AG10803 (cell line): ENCODE data around the gene RGP1.

Source experiments
- DNase-seq: peaks from one replicate; pipeline ENCODE4 v3.0.0; 2010; ENCODE audit warnings: low read depth
- H3K4me3 ChIP-seq: 2 replicates; pipeline ENCODE4 v1.5.1; 2011; ENCODE audit warnings: mild to moderate bottlenecking, low read length, control low read depth
- TF ChIP-seq, protein P1 (sequence below): conservative IDR thresholded peaks from 2 replicates; pipeline ENCODE4 v1.5.1; 2011; ENCODE audit warnings: mild to moderate bottlenecking, low read length, control low read depth, inconsistent platforms

The RGP1 gene

GRCh38 chr9:35734096-35734495, 15.0 kb upstream of the RGP1 start:
- TF ChIP-seq, protein P1, sequence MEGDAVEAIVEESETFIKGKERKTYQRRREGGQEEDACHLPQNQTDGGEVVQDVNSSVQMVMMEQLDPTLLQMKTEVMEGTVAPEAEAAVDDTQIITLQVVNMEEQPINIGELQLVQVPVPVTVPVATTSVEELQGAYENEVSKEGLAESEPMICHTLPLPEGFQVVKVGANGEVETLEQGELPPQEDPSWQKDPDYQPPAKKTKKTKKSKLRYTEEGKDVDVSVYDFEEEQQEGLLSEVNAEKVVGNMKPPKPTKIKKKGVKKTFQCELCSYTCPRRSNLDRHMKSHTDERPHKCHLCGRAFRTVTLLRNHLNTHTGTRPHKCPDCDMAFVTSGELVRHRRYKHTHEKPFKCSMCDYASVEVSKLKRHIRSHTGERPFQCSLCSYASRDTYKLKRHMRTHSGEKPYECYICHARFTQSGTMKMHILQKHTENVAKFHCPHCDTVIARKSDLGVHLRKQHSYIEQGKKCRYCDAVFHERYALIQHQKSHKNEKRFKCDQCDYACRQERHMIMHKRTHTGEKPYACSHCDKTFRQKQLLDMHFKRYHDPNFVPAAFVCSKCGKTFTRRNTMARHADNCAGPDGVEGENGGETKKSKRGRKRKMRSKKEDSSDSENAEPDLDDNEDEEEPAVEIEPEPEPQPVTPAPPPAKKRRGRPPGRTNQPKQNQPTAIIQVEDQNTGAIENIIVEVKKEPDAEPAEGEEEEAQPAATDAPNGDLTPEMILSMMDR = no peak
- H3K4me3 ChIP-seq = peak overlapping the region; percentile 97; the same call in 1 of the 2 replicates
- no peak for DNase-seq

GRCh38 chr9:35736201-35736633, 12.9 kb upstream of the RGP1 start:
- DNase-seq = peak; percentile 78

DNA sequence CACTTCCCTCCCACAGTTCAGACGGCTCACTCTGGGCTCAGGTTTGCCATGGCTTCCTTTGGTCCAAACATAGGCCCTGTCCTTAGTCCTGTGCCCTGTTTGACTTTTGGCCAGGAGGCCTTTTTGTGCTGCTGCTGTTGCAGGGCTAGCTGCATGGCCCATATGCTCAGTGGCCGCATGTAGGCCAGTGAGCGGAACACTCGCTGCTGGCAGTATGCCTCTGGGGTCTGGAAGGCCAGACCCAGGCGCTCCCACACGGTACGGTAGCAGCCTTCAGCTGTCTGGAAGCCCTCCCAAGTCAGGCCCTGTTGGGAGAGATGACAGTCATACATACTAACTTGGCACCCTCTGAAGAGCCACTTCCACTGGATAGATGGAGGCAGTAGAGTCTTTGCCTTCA, 11.9 kb upstream of the RGP1 start:
- H3K4me3 ChIP-seq = no peak overlapping the region
- DNase-seq = no peak
- TF ChIP-seq, protein P1 = no peak

More at GRCh38 chr9:35736201-35736633, 12.9 kb upstream of the RGP1 start:
- H3K4me3 ChIP-seq = no peak overlapping the region
- TF ChIP-seq, protein P1 = peak; percentile 95

- TF ChIP-seq, protein P1 = no peak
- no peak for DNase-seq
- no peak overlapping the region for H3K4me3 ChIP-seq
Measured at GRCh38 chr9:35738186-35738585, 10.9 kb upstream of the RGP1 start.

- no peak for DNase-seq
- TF ChIP-seq, protein P1 = no peak
- no peak overlapping the region for H3K4me3 ChIP-seq
Measured at GRCh38 chr9:35738924-35739323, 10.2 kb upstream of the RGP1 start.

GRCh38 chr9:35740243-35740642, 8.8 kb upstream of the RGP1 start:
- no peak overlapping the region for H3K4me3 ChIP-seq
- TF ChIP-seq, protein P1 = no peak
- no peak for DNase-seq

GRCh38 chr9:35741740-35742139, 7.3 kb upstream of the RGP1 start:
- TF ChIP-seq, protein P1 = no peak
- H3K4me3 ChIP-seq = no peak overlapping the region
- DNase-seq = no peak
